ENCODE data around the gene GAK.

The GAK gene

DNA sequence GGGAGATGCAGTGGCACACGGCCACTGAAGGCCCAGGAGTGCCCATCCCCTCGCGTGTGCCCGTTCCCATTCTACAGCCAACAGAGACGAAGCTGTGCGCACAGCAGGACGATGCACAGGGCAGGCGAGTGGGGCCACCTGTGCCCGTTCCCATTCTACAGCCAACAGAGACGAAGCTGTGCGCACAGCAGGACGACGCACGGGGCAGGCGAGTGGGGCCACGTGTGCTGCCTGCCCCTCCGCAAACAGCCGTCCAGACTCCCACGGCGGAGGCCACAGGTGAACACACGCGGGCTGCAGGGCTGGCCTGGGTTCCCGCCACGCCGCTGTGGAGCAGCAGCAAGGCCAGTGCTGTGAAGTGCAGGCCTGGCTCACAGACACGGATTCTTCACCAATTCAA lies 32.0 kb downstream of the GAK start:
- Histone ChIP-seq H3K4me2 (no peak overlapping the region), H3K36me3 (peaks cover 100% of the 10 kb centered on the region), H3K27me3 (no peaks in the 10 kb centered on the region), H3K4me3 (no peak overlapping the region), H3K4me1 (no peaks in the 10 kb centered on the region), H3K9ac (no peak overlapping the region), H4K20me1 (peaks cover 95% of the 10 kb centered on the region), H3K9me3 (no peaks in the 10 kb centered on the region), H3K27ac (no peak overlapping the region)
- TF ChIP-seq Cebpa-rat (IDR thresholded peaks at IDR 0.05) = no peak

DNA sequence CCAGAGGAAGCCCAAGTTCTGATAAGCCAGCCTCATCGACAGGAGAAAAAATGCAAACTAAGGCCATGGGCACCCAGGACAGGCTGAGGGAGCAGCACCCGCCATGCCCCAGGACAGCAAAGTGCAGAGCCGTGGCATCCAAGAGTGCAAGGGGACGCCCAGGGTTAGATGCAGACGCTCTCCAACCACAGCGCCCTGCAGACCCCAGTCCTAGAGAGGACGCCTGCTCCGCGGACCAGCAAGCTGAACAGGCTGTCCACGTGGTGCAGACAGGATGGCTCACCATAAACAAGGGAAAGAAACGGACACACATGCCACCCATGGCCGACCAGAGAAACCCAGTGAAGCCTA lies 32.6 kb downstream of the GAK start:
- H4K20me1 ChIP-seq = peaks cover 92% of the 10 kb centered on the region
- no peak overlapping the region for H3K9ac ChIP-seq
- peaks cover 100% of the 10 kb centered on the region for H3K36me3 ChIP-seq
- no peaks in the 10 kb centered on the region for H3K27me3 ChIP-seq
- no peak overlapping the region for H3K4me2 ChIP-seq
- H3K9me3 ChIP-seq = no peaks in the 10 kb centered on the region
- no peak overlapping the region for H3K27ac ChIP-seq
- H3K4me3 ChIP-seq = no peak overlapping the region
- no peak for TF ChIP-seq Cebpa-rat (IDR thresholded peaks at IDR 0.05)
- H3K4me1 ChIP-seq = no peaks in the 10 kb centered on the region

DNA sequence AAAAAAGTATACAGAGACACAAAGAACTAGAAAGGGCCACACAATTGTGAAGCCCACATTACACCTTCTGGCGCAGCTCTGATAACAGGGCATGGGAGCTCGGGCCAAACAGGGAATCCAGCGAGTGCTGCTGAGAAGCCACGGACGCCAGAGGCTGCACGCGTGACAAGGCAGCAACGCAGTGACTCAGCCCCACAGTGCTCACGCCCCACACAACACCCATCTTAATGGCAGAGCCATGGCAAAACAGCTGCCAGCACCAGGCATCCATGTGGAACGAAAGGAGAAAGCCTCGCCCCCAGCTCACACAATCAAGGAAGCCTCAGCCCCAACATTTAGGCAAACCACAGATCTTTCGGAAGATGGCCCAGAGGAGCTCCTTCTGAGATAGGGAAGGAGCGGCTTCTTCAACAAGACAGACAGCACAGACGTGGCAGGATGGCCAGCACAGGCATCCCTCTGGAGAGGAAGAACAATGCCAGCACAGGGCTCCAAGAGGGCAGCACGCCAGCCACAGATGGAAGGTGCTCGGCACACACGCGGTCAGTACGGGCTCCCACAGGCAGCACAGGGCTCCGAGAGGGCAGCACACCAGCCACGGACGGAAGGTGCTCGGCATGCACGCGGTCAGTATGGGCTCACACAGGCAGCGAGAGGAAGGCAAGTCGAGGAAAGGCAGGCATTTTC lies 33.1 kb downstream of the GAK start:
- no peak for TF ChIP-seq Cebpa-rat (IDR thresholded peaks at IDR 0.05)
- Histone ChIP-seq H3K9ac (no peak overlapping the region), H3K4me1 (no peaks in the 10 kb centered on the region), H3K27ac (no peak overlapping the region), H3K9me3 (no peaks in the 10 kb centered on the region), H4K20me1 (peaks cover 89% of the 10 kb centered on the region), H3K4me2 (no peak overlapping the region), H3K4me3 (no peak overlapping the region), H3K27me3 (no peaks in the 10 kb centered on the region), H3K36me3 (peaks cover 100% of the 10 kb centered on the region)

DNA sequence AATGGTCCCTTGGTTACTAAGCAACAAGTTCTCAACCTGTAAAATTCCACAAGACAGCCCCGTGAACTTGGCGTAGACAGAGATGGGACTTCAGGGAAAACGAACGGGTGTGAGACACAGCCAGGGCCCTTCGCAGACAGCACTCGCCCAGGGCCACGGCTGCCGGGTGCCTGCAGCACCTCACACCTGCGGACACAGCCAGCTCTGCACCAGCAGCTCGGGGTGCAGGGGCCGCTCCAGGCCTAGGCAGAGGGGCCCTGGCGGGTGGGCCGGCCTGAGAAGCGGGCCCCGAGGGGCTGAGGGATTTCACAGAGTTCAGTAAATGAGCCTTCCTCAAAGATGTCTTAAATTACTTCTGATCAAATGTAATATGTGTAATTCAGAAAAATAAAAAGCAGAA lies 34.0 kb downstream of the GAK start:
- H3K4me1 ChIP-seq = no peaks in the 10 kb centered on the region
- H3K4me3 ChIP-seq = no peak overlapping the region
- H3K4me2 ChIP-seq = no peak overlapping the region
- H3K27me3 ChIP-seq = no peaks in the 10 kb centered on the region
- no peaks in the 10 kb centered on the region for H3K9me3 ChIP-seq
- H4K20me1 ChIP-seq = peaks cover 80% of the 10 kb centered on the region
- H3K9ac ChIP-seq = no peak overlapping the region
- H3K36me3 ChIP-seq = peaks cover 100% of the 10 kb centered on the region
- H3K27ac ChIP-seq = no peak overlapping the region
- TF ChIP-seq Cebpa-rat (IDR thresholded peaks at IDR 0.05) = no peak

GRCh38 chr4:896630-897029 lies 35.5 kb downstream of the GAK start:
- Histone ChIP-seq H3K4me3 (no peak overlapping the region), H3K27me3 (no peaks in the 10 kb centered on the region), H3K4me2 (no peak overlapping the region), H4K20me1 (peaks cover 79% of the 10 kb centered on the region), H3K4me1 (no peaks in the 10 kb centered on the region), H3K9ac (no peak overlapping the region), H3K27ac (no peak overlapping the region), H3K9me3 (no peaks in the 10 kb centered on the region), H3K36me3 (peaks cover 100% of the 10 kb centered on the region)
- TF ChIP-seq Cebpa-rat (IDR thresholded peaks at IDR 0.05) = no peak

DNA sequence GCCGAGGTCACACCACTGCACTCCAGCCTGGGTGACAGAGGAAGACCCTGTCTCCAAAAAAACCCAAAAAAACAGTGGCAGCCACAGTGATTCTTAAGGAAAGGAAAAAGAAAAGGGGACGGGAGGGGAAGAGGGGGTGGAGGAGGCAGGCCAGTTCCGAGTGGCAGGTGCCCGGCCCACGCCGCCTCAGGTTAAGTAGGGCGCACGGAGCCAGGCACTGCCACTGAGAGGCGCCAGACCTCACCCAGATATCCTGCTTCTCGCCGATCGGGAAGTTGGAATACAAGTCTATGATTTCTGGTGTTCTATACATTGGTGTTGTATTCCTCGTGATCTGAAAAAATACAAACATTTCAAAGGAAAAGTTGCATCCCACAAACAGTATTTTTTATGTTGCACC lies 35.9 kb downstream of the GAK start:
- Histone ChIP-seq H3K4me1 (no peaks in the 10 kb centered on the region), H4K20me1 (peaks cover 79% of the 10 kb centered on the region), H3K36me3 (peaks cover 100% of the 10 kb centered on the region), H3K27ac (no peak overlapping the region), H3K9ac (no peak overlapping the region), H3K4me3 (no peak overlapping the region), H3K9me3 (no peaks in the 10 kb centered on the region), H3K27me3 (no peaks in the 10 kb centered on the region), H3K4me2 (no peak overlapping the region)
- no peak for TF ChIP-seq Cebpa-rat (IDR thresholded peaks at IDR 0.05)

DNA sequence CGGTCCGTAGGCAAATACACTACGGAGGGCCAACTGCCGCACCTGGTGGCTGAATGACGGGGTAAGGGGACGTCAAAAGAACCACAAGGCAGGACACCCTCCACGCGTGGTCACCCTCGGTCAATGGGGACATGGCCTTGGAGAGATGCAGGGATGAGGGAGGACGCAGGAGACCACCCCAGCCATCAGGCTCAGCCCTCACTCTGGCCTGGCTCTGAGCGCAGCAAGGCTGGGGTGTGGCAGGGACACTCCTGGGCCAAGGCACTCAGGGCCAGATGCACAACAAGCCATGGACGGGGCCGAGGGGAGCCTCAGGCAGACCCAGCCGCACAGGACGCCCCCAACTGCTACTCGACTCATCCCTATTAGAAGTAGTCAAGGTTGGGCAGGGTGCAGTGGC lies 36.5 kb downstream of the GAK start:
- no peak for TF ChIP-seq Cebpa-rat (IDR thresholded peaks at IDR 0.05)

DNA sequence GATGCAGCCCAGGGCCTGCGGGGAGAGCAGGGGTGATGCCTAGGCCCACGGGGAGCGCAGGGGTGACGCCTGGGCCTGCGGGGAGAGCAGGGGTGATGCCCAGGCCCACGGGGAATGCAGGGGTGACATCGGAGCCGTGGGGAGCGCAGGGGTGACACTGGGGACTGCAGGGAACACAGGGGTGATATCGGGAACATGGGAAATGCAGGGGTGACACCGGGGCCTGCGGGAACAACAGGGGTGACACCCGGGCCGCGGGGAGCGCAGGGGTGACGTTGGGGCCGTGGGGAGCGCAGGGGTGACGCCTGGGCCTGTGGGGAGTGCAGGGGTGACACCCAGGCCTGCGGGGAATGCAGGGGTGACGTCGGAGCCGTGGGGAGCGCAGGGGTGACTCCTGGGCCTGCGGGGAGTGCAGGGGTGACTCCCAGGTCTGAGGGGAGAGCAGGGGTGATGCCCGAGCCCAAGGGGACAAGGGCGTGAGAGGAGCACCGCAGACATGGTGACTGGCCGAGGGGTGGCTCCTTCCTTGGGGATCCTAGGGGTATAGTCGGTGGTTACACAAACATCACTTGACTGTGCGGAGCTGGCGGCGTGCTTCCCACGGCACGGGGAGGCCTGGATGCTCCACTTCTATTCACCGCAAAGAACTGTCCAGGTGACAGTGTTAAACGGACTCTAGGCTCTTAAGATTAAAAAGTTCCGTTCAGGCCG lies 38.0 kb downstream of the GAK start:
- H3K36me3 ChIP-seq = peaks cover 100% of the 10 kb centered on the region

More for the DNA sequence above, 36.5 kb downstream of the GAK start:
- peaks cover 77% of the 10 kb centered on the region for H4K20me1 ChIP-seq
- H3K4me2 ChIP-seq = no peak overlapping the region
- no peaks in the 10 kb centered on the region for H3K9me3 ChIP-seq
- no peaks in the 10 kb centered on the region for H3K27me3 ChIP-seq
- peaks cover 100% of the 10 kb centered on the region for H3K36me3 ChIP-seq
- H3K4me1 ChIP-seq = no peaks in the 10 kb centered on the region
- no peak overlapping the region for H3K4me3 ChIP-seq
- H3K27ac ChIP-seq = no peak overlapping the region
- H3K9ac ChIP-seq = no peak overlapping the region

GRCh38 chr4:893276-893994 lies 38.7 kb downstream of the GAK start:
- Histone ChIP-seq H3K4me1 (no peaks in the 10 kb centered on the region), H3K9me3 (no peaks in the 10 kb centered on the region), H3K27ac (no peak overlapping the region), H4K20me1 (peaks cover 61% of the 10 kb centered on the region), H3K36me3 (peaks cover 100% of the 10 kb centered on the region), H3K9ac (no peak overlapping the region), H3K27me3 (no peaks in the 10 kb centered on the region), H3K4me3 (no peak overlapping the region), H3K4me2 (no peak overlapping the region)
- TF ChIP-seq Cebpa-rat (IDR thresholded peaks at IDR 0.05) = no peak

More for the DNA sequence above, 38.0 kb downstream of the GAK start:
- H3K4me3 ChIP-seq = no peak overlapping the region
- no peaks in the 10 kb centered on the region for H3K4me1 ChIP-seq
- no peak overlapping the region for H3K9ac ChIP-seq
- no peaks in the 10 kb centered on the region for H3K9me3 ChIP-seq
- no peak overlapping the region for H3K27ac ChIP-seq
- no peak overlapping the region for H3K4me2 ChIP-seq
- peaks cover 68% of the 10 kb centered on the region for H4K20me1 ChIP-seq
- H3K27me3 ChIP-seq = no peaks in the 10 kb centered on the region
- TF ChIP-seq Cebpa-rat (IDR thresholded peaks at IDR 0.05) = no peak

DNA sequence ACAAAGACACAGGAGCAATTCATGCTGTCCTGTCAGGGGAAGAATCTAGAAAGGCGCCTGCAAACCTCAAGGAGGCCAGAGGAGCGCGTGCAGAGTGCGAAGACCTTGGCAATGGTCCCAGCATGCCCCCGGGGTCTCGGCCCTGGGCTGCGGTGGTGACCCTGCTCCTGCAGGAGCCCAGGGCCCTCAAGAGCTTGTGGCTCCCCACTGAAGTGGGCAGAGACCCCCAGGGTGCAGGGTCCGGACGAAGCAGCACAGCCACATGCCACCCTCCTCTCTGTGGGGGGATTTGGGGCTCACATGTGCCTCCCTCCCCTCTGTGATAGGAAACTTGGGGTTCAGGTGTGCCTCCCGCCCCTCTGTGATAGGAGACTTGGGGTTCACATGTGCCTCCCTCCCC lies 39.3 kb downstream of the GAK start:
- no peak overlapping the region for H3K4me3 ChIP-seq
- no peaks in the 10 kb centered on the region for H3K4me1 ChIP-seq
- TF ChIP-seq Cebpa-rat (IDR thresholded peaks at IDR 0.05) = no peak
- H3K9me3 ChIP-seq = no peaks in the 10 kb centered on the region
- H3K36me3 ChIP-seq = peaks cover 100% of the 10 kb centered on the region
- H3K9ac ChIP-seq = no peak overlapping the region
- H4K20me1 ChIP-seq = peaks cover 58% of the 10 kb centered on the region
- H3K27me3 ChIP-seq = no peaks in the 10 kb centered on the region
- no peak overlapping the region for H3K4me2 ChIP-seq
- H3K27ac ChIP-seq = no peak overlapping the region
